Measurements from ENCODE around the gene TEX13B.

Gene TEX13B

GRCh38 chrX:107935664-107936433 lies 46.3 kb downstream of the TEX13B start:
- no peak for DNase-seq

GRCh38 chrX:107935200-107935599 lies 47.0 kb downstream of the TEX13B start:
- DNase-seq: no peak

GRCh38 chrX:107934262-107934661 lies 47.9 kb downstream of the TEX13B start:
- DNase-seq: no peak
